HEK293 (cell line): ENCODE results near the gene NINJ1.

ENCODE experiments used
- CTCF ChIA-PET: fragments of 350-600 bp; formaldehyde crosslinking; extraction: SDS; loops from one replicate; lab custom pipeline; 2021; ENCODE audit warnings: antibody characterized with exemption; lab: Yijun Ruan, JAX
- POLR2A ChIA-PET: fragments of 300-600 bp; formaldehyde crosslinking; extraction: SDS; loops from one replicate; lab custom pipeline; 2020; ENCODE audit warnings: antibody characterized with exemption, inconsistent platforms; lab: Yijun Ruan, JAX
- H3K27ac ChIP-seq: fragments of 200-500 bp; sonication (Bioruptor generic); 2 replicates; pipeline ENCODE4 v1.5.1; 2014; ENCODE audit warnings: low read depth, low read length, control low read depth, inconsistent platforms; ENCODE audit errors: extremely low read depth
- H3K36me3 ChIP-seq, 2 experiments: fragments of 200-500 bp in 1 of 2; sonication (Bioruptor generic) in 1 of 2; 1 replicate in 1 of 2; 2 replicates in 1 of 2; pipeline ENCODE4 v1.5.1; 2014 to 2017; ENCODE audit warnings: inconsistent platforms in 2 of 2, low read length in 2 of 2; ENCODE audit not compliant: control insufficient read depth in 2 of 2, insufficient read depth in 1 of 2
- H3K4me1 ChIP-seq: fragments of 200-500 bp; sonication (Bioruptor generic); 2 replicates; pipeline ENCODE4 v1.5.1; 2014; ENCODE audit warnings: mild to moderate bottlenecking, low read length, inconsistent platforms; ENCODE audit not compliant: control insufficient read depth, insufficient read depth
- H3K4me3 ChIP-seq: 2 replicates; pipeline ENCODE4 v1.5.1; 2011; ENCODE audit warnings: low read depth, mild to moderate bottlenecking, control low read depth, low read length, moderate library complexity
- H3K9me3 ChIP-seq: fragments of 200-500 bp; sonication (Bioruptor generic); 2 replicates; pipeline ENCODE4 v1.5.1; 2014; ENCODE audit warnings: low read depth, low read length, inconsistent platforms; ENCODE audit not compliant: control insufficient read depth, insufficient read depth
- EGR2 ChIP-seq: fragments of 450-650 bp; formaldehyde crosslinking; IDR thresholded peaks from 2 replicates; pipeline ENCODE4 v1.5.1; 2016; ENCODE audit warnings: low read depth, missing biosample characterization, missing genetic modification characterization
- SALL2 ChIP-seq: fragments of 450-650 bp; formaldehyde crosslinking; IDR thresholded peaks from 2 replicates; pipeline ENCODE4 v1.5.0; 2017; ENCODE audit warnings: missing biosample characterization, mild to moderate bottlenecking, missing genetic modification characterization, borderline replicate concordance
- TSHZ1 ChIP-seq: fragments of 450-650 bp; formaldehyde crosslinking; IDR thresholded peaks from 2 replicates; pipeline ENCODE4 v1.5.1; 2016; ENCODE audit warnings: missing biosample characterization, missing genetic modification characterization, borderline replicate concordance
- ZBTB6 ChIP-seq: fragments of 450-650 bp; formaldehyde crosslinking; IDR thresholded peaks from 2 replicates; pipeline ENCODE4 v1.5.1; 2017; ENCODE audit warnings: missing biosample characterization, missing genetic modification characterization
- ZFP69B ChIP-seq: fragments of 450-650 bp; formaldehyde crosslinking; IDR thresholded peaks from 2 replicates; pipeline ENCODE4 v1.5.1; 2016; ENCODE audit warnings: missing biosample characterization, missing genetic modification characterization
- ZNF202 ChIP-seq: fragments of 450-650 bp; formaldehyde crosslinking; IDR thresholded peaks from 2 replicates; pipeline ENCODE4 v1.5.1; 2016; ENCODE audit warnings: missing biosample characterization, missing genetic modification characterization, borderline replicate concordance
- ZNF214 ChIP-seq: fragments of 450-650 bp; formaldehyde crosslinking; IDR thresholded peaks from 2 replicates; pipeline ENCODE4 v1.5.1; 2017; ENCODE audit warnings: missing biosample characterization, mild to moderate bottlenecking, missing genetic modification characterization, borderline replicate concordance
- ZNF292 ChIP-seq: fragments of 450-650 bp; formaldehyde crosslinking; IDR thresholded peaks from 2 replicates; pipeline ENCODE4 v1.5.1; 2016; ENCODE audit warnings: low read depth, missing biosample characterization, missing genetic modification characterization, borderline replicate concordance
- ZNF341 ChIP-seq: fragments of 450-650 bp; formaldehyde crosslinking; IDR thresholded peaks from 2 replicates; pipeline ENCODE4; 2016; ENCODE audit warnings: low read depth, missing biosample characterization, missing genetic modification characterization
- ZNF621 ChIP-seq: fragments of 450-650 bp; formaldehyde crosslinking; IDR thresholded peaks from 2 replicates; pipeline ENCODE4 v1.5.1; 2017; ENCODE audit warnings: missing biosample characterization, missing genetic modification characterization
- ZNF629 ChIP-seq: fragments of 450-650 bp; formaldehyde crosslinking; IDR thresholded peaks from 2 replicates; pipeline ENCODE4 v1.5.1; 2017; ENCODE audit warnings: missing biosample characterization, missing genetic modification characterization
- ZNF677 ChIP-seq: fragments of 450-650 bp; IDR thresholded peaks from 2 replicates; pipeline ENCODE4 v1.5.0; 2018; ENCODE audit warnings: missing biosample characterization, mild to moderate bottlenecking, missing genetic modification characterization, moderate library complexity
- ZNF768 ChIP-seq: fragments of 450-650 bp; formaldehyde crosslinking; IDR thresholded peaks from 2 replicates; pipeline ENCODE4 v1.5.1; 2018; ENCODE audit warnings: missing biosample characterization, mild to moderate bottlenecking, missing genetic modification characterization
- ZNF837 ChIP-seq: fragments of 450-650 bp; formaldehyde crosslinking; IDR thresholded peaks from 2 replicates; pipeline ENCODE4 v1.5.1; 2016; ENCODE audit warnings: missing biosample characterization, missing genetic modification characterization

The NINJ1 gene

GRCh38 chr9:93094658-93095204, 39.3 kb downstream of the NINJ1 start:
- ChIA-PET CTCF (interaction anchor here (1.2 kb wide), 1 partner anchor 91 kb away, joined by 6 read pairs; no protein-coding TSS in a partner anchor), POLR2A (interaction anchor here (1.3 to 2.1 kb wide), 4 partner anchors 15 to 471 kb away, joined by 6 to 15 read pairs (median 8); partner anchors contain the start of gene NINJ1)
- no peak for TF ChIP-seq EGR2 (tag by site-specific recombination)
- no peak for TF ChIP-seq ZNF621 (tag by site-specific recombination)
- no peak for TF ChIP-seq ZFP69B (tag by site-specific recombination)
- TF ChIP-seq ZNF341 (tag by site-specific recombination), result no peak
- no peak for TF ChIP-seq TSHZ1 (tag by site-specific recombination)
- no peak for TF ChIP-seq ZNF677 (tag by site-specific recombination)
- TF ChIP-seq ZBTB6 (tag by site-specific recombination), result no peak
- no peak for TF ChIP-seq SALL2 (tag by site-specific recombination)
- no peak for TF ChIP-seq ZNF768 (tag by site-specific recombination)
- TF ChIP-seq ZNF202 (tag by site-specific recombination), result no peak
- TF ChIP-seq ZNF837 (tag by site-specific recombination), result no peak
- no peak for TF ChIP-seq ZNF629 (tag by site-specific recombination)
- TF ChIP-seq ZNF214 (tag by site-specific recombination), result no peak
- peaks cover 2% of the 10 kb centered on the region; the same call in 1 of the 2 replicates for H3K4me1 ChIP-seq
- H3K36me3 ChIP-seq, result no peaks in the 10 kb centered on the region
- no peak overlapping the region; the same call in 1 of the 2 replicates for H3K4me3 ChIP-seq
- H3K27ac ChIP-seq, result peak overlapping the region; percentile 63
- H3K9me3 ChIP-seq, result no peaks in the 10 kb centered on the region

- H3K4me3 ChIP-seq, result no peak overlapping the region
- H3K36me3 ChIP-seq, result no peaks in the 10 kb centered on the region
- no peak overlapping the region for H3K27ac ChIP-seq
- H3K9me3 ChIP-seq, result no peaks in the 10 kb centered on the region
- POLR2A ChIA-PET, result no interaction called here
- peaks cover 2% of the 10 kb centered on the region; the same call in 1 of the 2 replicates for H3K4me1 ChIP-seq
- TF ChIP-seq ZNF292 (tag by site-specific recombination), result no peak
- no peak for TF ChIP-seq ZBTB6 (tag by site-specific recombination)
- CTCF ChIA-PET, result no interaction called here
These were observed 40.0 kb downstream of the NINJ1 start for GRCh38 chr9:93093877-93094657.
